HepG2 (cell line): ENCODE data around the gene GNG3. TPM values are rescaled to one million over a fixed set of nuclear protein-coding genes. Genes with fewer than 3 reads are reported as not detected.

Source experiments
- FOSL2 ChIP-seq: sonication (generic); formaldehyde crosslinking; IDR thresholded peaks from 2 replicates; pipeline ENCODE4 v1.4.0; 2020; ENCODE audit warnings: missing genetic modification reagents
- MED8 ChIP-seq: sonication (generic); formaldehyde crosslinking; IDR thresholded peaks from 2 replicates; pipeline ENCODE4 v1.8.1; 2023; ENCODE audit warnings: mild to moderate bottlenecking, missing genetic modification reagents; ENCODE audit not compliant: insufficient replicate concordance
- PAF1 ChIP-seq: IDR thresholded peaks from 2 replicates; pipeline ENCODE4 v1.6.1; 2016; ENCODE audit warnings: missing genetic modification reagents, missing compliant biosample characterization
- PCBP1 ChIP-seq: fragments of 200-400 bp; formaldehyde crosslinking; IDR thresholded peaks from 2 replicates; pipeline ENCODE4 v1.6.1; 2017; ENCODE audit warnings: mild to moderate bottlenecking, low read depth, low read length, borderline replicate concordance
- RORA ChIP-seq: sonication (generic); formaldehyde crosslinking; IDR thresholded peaks from 2 replicates; pipeline ENCODE4 v1.5.0; 2020; ENCODE audit warnings: mild to moderate bottlenecking, missing genetic modification reagents, moderate library complexity
- SALL1 ChIP-seq: sonication (generic); formaldehyde crosslinking; IDR thresholded peaks from 2 replicates; pipeline ENCODE4 v1.8.0; 2022; ENCODE audit warnings: mild to moderate bottlenecking, missing genetic modification reagents
- TP53 ChIP-seq: sonication (generic); formaldehyde crosslinking; conservative IDR thresholded peaks from 2 replicates; pipeline ENCODE4 v1.4.0; 2020; ENCODE audit warnings: missing genetic modification reagents
- ZKSCAN8 ChIP-seq: IDR thresholded peaks from 2 replicates; pipeline ENCODE4 v1.6.1; 2016; ENCODE audit warnings: borderline replicate concordance, missing genetic modification reagents, missing compliant biosample characterization
- polyA plus RNA-seq, 8 experiments: library from polyadenylated mRNA; depleted of rRNA in 3 of 8; stranded (reverse) in 7 of 8; unstranded in 1 of 8; fragments of >200 nt; fragmentation: Illumina TruSeq in 4 of 8; extraction: Trizol in 4 of 8; gene quantifications; 2 replicates each; pipeline versions ENCODE4 v1.2.1 to v1.2.3, GENCODE V29; 2011 to 2016; ENCODE audit warnings: low read depth in 4 of 8, missing spikeins in 1 of 8, mixed read lengths in 1 of 8; ENCODE audit not compliant: insufficient read depth in 1 of 8
- total RNA-seq, 5 experiments: library from RNA; depleted of rRNA; stranded (reverse); fragments of >200 nt; fragmentation: Illumina TruSeq; extraction: Trizol; gene quantifications; 2 replicates each; pipeline ENCODE4 v1.2.3, GENCODE V29; 2016; ENCODE audit warnings: low read depth in 1 of 5
- TF ChIP-seq, protein P1 (sequence below): sonication (generic); formaldehyde crosslinking; IDR thresholded peaks from 2 replicates; pipeline ENCODE4 v1.5.1; 2020; ENCODE audit warnings: mild to moderate bottlenecking, missing genetic modification reagents, moderate library complexity
- TF ChIP-seq, protein P2 (sequence below): sonication (generic); formaldehyde crosslinking; IDR thresholded peaks from 2 replicates; pipeline ENCODE4 v1.4.0; 2020; ENCODE audit warnings: missing genetic modification reagents, borderline replicate concordance
- TF ChIP-seq, protein P3 (sequence below): fragments of 450-650 bp; IDR thresholded peaks from 2 replicates; pipeline ENCODE4 v1.6.1; 2017
- TF ChIP-seq, protein P4 (sequence below): sonication (generic); formaldehyde crosslinking; IDR thresholded peaks from 2 replicates; pipeline ENCODE4 v1.5.0; 2020; ENCODE audit warnings: missing genetic modification reagents
- TF ChIP-seq, protein P5 (sequence below): sonication (generic); formaldehyde crosslinking; IDR thresholded peaks from 2 replicates; pipeline ENCODE4 v1.5.1; 2020; ENCODE audit warnings: mild to moderate bottlenecking, missing genetic modification reagents, moderate library complexity
- TF ChIP-seq, protein P6 (sequence below): sonication (generic); formaldehyde crosslinking; IDR thresholded peaks from 2 replicates; pipeline ENCODE4 v1.8.1; 2022; ENCODE audit warnings: low read depth, mild to moderate bottlenecking, missing genetic modification reagents

Gene GNG3
- total and polyA plus RNA-seq, 2 of the 13 experiments (the other 11 are each of a cell fraction or from before 2014, with no cell fraction given) = not detected

DNA sequence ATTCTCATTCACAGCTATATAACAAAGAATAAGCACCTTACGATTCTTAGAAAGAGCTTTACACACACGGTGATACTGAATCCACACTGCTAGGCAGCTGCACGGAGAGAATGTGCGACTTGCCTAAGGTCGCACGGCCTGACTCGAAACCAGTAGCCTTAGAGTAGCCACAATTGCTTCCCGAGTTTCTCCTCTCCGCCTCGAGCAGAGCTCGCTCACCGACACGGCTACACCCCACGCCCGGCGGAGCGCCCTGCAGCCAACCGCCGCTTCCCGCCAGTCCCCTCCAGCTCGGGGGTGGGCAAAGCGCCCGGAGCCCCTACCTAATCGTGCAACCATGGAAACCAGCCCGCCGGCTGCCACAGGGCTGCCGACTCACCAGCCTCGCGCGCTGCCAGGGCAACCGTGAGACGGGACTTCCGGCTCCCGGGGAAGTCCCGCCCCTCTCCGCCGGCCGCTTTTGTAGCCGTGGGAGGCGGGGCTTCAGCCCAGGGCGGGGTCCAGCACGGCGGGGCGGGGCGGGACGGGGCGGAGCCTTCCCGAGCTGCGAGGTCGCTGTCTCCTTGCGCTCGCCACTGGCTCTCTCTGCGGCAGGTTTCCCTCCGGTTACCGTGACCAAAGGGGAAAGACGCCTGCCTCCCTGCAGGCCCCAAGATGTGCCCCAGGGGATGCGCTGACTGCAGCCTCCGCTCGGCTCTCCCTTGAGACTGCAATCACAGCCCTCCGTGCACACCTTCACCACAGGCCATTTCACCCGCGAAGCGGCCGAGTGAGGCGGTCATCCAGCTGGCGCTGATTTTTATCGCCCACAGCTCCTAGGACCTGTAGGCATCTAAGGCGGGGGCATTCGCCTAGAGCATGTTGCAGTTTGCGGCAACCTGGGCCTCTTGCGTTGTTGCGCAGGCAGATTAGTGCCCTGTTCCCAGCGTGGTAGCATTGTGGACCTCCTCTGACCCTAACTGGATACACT, 1.3 kb upstream of the GNG3 start (continued):
- TF ChIP-seq, protein P1, sequence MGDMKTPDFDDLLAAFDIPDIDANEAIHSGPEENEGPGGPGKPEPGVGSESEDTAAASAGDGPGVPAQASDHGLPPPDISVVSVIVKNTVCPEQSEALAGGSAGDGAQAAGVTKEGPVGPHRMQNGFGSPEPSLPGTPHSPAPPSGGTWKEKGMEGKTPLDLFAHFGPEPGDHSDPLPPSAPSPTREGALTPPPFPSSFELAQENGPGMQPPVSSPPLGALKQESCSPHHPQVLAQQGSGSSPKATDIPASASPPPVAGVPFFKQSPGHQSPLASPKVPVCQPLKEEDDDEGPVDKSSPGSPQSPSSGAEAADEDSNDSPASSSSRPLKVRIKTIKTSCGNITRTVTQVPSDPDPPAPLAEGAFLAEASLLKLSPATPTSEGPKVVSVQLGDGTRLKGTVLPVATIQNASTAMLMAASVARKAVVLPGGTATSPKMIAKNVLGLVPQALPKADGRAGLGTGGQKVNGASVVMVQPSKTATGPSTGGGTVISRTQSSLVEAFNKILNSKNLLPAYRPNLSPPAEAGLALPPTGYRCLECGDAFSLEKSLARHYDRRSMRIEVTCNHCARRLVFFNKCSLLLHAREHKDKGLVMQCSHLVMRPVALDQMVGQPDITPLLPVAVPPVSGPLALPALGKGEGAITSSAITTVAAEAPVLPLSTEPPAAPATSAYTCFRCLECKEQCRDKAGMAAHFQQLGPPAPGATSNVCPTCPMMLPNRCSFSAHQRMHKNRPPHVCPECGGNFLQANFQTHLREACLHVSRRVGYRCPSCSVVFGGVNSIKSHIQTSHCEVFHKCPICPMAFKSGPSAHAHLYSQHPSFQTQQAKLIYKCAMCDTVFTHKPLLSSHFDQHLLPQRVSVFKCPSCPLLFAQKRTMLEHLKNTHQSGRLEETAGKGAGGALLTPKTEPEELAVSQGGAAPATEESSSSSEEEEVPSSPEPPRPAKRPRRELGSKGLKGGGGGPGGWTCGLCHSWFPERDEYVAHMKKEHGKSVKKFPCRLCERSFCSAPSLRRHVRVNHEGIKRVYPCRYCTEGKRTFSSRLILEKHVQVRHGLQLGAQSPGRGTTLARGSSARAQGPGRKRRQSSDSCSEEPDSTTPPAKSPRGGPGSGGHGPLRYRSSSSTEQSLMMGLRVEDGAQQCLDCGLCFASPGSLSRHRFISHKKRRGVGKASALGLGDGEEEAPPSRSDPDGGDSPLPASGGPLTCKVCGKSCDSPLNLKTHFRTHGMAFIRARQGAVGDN (CRISPR knock-in tag) = peak; percentile 80
- TF ChIP-seq PCBP1 = 0 out of 2 replicates have a peak, but pooled peaks have one; percentile 5
- TF ChIP-seq, protein P2, sequence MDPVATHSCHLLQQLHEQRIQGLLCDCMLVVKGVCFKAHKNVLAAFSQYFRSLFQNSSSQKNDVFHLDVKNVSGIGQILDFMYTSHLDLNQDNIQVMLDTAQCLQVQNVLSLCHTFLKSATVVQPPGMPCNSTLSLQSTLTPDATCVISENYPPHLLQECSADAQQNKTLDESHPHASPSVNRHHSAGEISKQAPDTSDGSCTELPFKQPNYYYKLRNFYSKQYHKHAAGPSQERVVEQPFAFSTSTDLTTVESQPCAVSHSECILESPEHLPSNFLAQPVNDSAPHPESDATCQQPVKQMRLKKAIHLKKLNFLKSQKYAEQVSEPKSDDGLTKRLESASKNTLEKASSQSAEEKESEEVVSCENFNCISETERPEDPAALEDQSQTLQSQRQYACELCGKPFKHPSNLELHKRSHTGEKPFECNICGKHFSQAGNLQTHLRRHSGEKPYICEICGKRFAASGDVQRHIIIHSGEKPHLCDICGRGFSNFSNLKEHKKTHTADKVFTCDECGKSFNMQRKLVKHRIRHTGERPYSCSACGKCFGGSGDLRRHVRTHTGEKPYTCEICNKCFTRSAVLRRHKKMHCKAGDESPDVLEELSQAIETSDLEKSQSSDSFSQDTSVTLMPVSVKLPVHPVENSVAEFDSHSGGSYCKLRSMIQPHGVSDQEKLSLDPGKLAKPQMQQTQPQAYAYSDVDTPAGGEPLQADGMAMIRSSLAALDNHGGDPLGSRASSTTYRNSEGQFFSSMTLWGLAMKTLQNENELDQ (CRISPR knock-in tag) = no peak
- TF ChIP-seq MED8 (CRISPR knock-in tag) = peak; percentile 42
- TF ChIP-seq ZKSCAN8 (CRISPR knock-in tag) = peak; percentile 33; the same call in 1 of the 2 replicates
- TF ChIP-seq, protein P3, sequence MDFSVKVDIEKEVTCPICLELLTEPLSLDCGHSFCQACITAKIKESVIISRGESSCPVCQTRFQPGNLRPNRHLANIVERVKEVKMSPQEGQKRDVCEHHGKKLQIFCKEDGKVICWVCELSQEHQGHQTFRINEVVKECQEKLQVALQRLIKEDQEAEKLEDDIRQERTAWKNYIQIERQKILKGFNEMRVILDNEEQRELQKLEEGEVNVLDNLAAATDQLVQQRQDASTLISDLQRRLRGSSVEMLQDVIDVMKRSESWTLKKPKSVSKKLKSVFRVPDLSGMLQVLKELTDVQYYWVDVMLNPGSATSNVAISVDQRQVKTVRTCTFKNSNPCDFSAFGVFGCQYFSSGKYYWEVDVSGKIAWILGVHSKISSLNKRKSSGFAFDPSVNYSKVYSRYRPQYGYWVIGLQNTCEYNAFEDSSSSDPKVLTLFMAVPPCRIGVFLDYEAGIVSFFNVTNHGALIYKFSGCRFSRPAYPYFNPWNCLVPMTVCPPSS = no peak
- TF ChIP-seq SALL1 (CRISPR knock-in tag) = peak; percentile 42
- no peak for TF ChIP-seq FOSL2
- TF ChIP-seq, protein P4, sequence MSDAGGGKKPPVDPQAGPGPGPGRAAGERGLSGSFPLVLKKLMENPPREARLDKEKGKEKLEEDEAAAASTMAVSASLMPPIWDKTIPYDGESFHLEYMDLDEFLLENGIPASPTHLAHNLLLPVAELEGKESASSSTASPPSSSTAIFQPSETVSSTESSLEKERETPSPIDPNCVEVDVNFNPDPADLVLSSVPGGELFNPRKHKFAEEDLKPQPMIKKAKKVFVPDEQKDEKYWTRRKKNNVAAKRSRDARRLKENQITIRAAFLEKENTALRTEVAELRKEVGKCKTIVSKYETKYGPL (CRISPR knock-in tag) = no peak
- TF ChIP-seq PAF1 = peak; percentile 91
- TF ChIP-seq, protein P5, sequence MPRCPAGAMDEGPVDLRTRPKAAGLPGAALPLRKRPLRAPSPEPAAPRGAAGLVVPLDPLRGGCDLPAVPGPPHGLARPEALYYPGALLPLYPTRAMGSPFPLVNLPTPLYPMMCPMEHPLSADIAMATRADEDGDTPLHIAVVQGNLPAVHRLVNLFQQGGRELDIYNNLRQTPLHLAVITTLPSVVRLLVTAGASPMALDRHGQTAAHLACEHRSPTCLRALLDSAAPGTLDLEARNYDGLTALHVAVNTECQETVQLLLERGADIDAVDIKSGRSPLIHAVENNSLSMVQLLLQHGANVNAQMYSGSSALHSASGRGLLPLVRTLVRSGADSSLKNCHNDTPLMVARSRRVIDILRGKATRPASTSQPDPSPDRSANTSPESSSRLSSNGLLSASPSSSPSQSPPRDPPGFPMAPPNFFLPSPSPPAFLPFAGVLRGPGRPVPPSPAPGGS (CRISPR knock-in tag) = peak; percentile 75
- no peak for TF ChIP-seq RORA
- TF ChIP-seq, protein P6, sequence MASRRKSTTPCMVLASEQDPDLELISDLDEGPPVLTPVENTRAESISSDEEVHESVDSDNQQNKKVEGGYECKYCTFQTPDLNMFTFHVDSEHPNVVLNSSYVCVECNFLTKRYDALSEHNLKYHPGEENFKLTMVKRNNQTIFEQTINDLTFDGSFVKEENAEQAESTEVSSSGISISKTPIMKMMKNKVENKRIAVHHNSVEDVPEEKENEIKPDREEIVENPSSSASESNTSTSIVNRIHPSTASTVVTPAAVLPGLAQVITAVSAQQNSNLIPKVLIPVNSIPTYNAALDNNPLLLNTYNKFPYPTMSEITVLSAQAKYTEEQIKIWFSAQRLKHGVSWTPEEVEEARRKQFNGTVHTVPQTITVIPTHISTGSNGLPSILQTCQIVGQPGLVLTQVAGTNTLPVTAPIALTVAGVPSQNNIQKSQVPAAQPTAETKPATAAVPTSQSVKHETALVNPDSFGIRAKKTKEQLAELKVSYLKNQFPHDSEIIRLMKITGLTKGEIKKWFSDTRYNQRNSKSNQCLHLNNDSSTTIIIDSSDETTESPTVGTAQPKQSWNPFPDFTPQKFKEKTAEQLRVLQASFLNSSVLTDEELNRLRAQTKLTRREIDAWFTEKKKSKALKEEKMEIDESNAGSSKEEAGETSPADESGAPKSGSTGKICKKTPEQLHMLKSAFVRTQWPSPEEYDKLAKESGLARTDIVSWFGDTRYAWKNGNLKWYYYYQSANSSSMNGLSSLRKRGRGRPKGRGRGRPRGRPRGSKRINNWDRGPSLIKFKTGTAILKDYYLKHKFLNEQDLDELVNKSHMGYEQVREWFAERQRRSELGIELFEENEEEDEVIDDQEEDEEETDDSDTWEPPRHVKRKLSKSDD (CRISPR knock-in tag) = no peak
- TF ChIP-seq TP53 (CRISPR knock-in tag) = no peak
